NCI-H2171 treated with DMSO at 0.1 percent for 48 hours (cell line): ENCODE results near the gene SEMA3B.

Source experiments
- DNase-seq: peaks from one replicate; lab custom pipeline; 2025; lab: John Stamatoyannopoulos, UW

Gene SEMA3B

DNA sequence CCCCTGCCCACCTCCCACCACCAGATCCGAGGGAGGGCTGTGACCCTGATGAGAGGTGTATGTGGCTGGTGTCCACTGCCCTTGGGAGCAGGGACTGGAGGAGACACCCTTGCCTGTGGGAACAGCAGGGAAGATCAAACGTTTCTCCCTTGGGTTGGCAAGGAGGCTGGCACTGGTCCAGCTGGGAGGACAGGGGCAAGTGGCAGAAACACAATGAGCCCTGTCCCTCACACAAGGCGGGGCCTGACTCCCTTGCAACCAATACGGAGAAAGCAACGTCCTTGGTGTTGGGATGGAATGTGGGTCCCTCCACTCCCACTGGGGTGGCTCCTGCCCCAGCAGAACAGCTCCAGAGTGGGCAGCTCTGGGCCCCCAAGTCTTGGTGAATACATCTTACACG, 48.4 kb downstream of the SEMA3B start:
- no peak for DNase-seq

DNA sequence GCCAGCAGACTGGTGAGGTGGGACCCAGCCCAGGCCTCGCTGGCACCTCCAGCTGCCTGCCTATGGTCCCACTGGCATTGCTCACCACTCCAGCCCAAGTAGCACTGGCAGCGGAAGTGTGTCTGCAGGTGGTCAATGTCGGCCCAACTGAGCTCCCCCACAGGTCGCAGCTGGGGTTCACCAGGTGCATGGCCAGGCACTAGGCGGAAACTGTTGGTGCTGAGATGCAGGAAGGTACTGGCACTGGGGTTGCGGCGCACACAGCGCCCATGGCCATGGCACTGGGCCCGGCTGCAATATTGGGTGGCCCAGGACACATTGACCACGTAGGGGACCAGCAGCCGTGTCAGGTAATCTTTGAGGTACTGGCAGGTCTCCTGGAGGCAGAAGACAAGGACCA, 49.2 kb downstream of the SEMA3B start:
- no peak for DNase-seq

DNA sequence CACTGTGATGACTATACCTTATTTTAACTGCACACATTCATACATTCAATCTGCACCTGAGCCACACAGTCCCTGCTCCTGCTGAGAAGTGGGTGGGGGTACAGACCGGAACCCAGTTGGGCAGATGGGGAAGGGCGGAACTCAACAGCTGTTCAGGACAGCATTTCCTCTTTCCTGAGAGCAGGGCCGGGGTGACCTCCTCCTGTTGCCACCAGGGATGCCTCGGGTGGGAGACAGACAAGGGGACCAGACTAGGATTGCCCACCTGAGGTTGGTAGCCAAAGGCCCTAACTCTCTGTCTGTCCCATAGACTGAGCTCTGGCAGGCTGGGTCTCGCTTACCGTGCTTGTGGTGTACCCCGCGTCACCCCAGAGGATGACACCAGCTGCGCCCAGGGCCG, 49.7 kb downstream of the SEMA3B start:
- no peak for DNase-seq

DNA sequence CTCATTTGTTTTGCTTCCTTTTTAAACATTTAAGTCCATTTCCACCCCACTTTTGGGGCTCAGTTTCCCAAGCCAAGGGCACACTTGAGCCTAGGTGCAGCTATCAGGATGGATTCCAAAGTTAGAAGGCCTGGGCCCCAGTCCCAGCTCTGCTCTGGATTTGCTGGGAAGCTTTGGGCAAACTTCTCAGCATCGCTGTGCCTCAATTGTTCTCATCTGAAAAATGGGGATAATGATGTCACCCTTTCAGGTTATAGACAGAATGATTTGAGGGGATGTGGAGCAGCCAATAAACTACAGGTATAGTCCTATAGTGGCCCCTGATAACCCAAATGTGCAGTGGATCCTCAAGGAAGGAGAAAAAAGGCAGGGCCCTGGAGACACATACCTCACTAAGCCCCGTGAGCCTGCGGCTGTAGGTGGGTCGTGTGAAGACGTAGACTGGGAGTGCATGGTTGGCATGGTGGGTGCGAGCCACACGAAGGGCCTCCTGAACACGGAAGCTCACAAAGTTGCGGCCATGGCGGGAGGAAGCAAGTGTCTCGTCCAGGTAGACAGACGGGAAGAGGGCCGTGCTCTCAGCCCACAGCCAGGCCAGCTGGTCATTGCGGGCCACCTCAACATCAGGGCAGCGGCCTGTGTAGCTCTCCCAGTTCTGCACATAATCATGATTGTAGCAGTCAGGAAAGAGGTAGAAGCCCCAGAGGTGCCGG, 50.4 kb downstream of the SEMA3B start:
- DNase-seq = no peak

DNA sequence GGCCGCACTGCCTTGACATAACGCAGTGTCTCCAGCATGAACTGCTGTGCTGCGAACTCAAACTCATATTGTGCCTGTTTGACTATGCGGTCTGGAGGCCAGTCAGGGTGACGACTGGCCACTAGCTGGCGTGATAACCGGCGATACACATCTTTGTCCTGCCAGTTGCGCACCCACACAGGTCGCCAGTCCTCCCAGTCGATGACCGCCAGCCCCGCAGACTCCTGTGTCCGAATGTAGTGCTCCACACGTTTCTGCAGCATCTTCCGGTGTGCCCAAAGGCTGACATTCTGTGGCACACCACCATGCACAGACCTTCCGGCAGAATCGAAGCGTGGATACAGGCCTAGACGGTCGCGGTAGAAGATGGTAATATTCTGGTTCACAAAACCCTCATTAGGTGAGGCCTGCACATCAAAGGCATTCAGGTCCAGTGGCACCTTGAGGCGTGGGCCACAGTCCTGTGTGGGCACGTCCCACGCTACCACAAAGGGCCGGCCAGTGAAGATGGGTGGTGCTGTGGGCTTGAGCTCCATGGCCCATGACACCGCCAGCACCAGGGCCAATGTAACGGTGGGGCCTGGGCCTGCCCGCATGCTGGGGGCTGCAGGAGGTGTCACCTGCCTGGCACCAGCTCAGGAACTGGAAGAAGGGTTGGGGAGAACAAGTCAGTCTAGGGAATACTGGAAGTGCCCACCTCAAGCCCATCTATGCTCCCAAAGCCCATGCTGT, 51.1 kb downstream of the SEMA3B start:
- no peak for DNase-seq

DNA sequence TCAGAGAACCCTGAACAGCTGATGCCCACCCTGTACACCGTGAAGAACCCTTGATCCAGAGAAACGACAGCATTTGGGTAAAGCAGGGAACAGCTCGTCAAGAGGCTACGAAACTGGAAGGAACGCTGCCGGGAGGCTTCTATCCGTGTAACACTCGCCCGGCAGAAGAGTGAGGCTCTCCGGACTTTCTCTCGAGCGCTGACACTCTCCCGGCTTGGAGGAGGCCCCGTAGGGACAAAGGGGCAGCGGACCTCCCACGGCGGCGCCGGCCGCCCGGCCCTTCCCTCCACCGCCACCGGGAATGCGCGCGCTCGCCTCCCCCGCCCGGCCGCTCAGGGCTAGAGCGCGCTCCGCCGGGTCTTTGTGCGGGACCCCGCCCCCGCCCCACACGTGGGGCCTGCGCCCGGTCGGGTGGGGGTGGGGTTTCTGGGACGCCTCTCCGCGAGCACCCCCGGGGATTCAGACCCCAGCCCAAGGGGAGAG, 51.9 kb downstream of the SEMA3B start:
- peak; percentile 42 for DNase-seq

DNA sequence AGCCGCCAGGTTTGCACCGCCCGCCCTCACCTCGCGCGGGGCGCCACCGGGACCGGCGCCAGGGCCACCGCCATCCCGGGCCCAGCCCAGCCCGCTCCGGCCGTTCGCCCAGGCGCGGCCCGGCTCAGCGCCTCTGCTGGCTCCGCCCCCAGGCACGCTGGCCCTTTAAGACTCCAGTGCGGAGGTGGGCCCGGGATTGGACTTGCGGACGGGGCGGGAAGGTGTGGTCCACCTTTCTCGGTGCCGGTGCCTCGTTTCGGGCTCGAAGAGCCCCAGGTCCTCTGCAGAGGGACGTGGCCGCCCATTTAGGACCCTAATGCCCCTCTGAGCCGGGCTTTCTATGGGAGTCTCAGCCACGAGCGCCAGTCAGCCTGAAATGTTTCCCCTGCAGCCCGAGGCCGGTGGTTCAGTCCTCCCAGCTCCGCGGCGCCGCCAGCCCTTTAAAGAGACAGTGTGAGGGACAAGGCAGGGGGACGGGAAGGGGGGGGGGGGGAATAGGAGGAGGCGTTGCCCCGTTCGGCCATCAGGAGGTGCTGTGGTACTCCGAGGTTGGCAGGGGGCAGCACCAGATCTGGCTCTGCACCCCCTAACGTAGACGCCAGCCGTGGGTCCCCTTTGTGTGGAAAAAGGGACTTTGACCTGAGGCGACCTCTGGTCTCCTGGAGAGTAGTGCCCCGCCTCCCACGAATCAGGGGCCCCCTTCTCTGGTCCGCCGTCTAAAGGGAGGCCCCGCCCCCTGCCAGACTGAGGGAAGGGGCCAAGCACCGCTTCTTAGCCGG, 52.6 kb downstream of the SEMA3B start:
- DNase-seq = peak; percentile 78

DNA sequence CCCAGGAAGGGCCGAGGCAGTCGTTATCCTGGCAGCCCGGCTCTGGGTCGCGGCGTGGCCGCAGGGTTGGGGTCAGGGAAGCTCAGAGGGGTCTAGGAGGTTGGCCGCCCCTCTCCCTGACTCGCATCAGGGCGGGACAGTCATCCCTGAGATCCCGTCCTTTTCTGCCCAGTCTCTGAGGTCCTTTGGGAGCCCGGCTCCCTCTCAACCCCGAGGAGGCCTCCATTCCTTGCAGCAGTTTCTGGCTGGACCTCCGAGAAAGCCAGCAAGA, 53.1 kb downstream of the SEMA3B start:
- DNase-seq = no peak

DNA sequence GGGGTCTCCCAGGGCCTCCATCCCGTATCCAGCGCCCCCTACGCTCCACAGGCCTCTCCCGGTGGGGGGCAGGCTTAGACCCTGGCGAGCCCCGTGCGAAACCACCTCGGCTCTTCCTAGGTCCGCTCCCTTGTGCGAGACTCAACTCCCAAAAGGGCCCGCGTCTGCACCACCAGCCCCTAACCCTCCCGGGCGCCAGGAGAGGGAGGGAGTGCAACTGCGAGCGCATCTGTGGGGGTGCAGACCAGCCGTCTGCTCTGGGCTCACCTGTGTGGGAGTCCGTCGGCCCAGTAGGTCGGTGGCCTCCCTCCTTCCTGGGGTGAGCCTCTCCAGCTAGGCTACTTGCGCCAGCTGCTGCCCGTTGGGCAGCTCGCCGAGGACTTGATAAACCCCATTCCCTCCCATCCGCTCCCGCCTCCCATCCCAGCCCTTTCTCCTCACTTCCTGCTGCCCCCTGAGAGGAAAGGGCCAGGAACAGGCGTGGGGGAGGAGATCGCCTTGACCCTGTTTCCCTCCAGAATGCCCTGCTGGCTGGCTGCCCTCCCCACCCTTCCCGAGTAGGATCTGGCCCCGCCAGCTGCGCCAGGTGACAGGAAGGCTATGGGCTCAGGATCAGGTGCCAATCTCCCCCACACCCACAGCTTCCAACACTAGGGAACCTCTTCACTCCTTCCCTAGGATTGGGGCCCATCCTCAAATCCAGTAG, 53.6 kb downstream of the SEMA3B start, which contains the start of gene HYAL2:
TSS of gene HYAL2 (minus strand) at position 360 of the 706 bp plus-strand sequence. CDS start 2,256 bp downstream, outside the sequence.
- DNase-seq = no peak

DNA sequence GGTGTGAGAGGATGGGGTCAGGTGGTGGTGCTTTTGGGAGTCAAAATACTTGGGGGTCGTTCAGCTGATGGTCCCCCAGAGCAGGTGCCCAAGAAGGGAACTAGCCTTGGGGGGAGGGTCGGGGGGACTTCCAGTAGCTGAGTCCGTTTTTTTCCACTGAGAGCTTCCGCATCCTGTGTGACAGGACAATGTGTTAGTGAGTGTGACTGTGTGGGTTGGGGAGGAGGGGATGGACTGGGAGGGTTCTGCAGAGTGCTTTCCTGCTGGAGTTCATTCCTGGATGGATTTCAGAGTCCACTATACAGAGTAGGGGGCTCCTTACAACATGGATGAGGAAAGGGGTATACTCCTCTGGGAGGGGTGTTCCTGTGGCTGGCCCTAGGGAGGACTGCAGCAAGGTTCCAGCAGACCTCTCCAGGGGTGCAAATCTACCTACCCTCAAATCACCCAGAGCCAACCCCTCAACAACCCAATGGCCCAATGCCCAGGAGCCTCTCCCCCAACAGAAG, 54.2 kb downstream of the SEMA3B start:
- DNase-seq = no peak

DNA sequence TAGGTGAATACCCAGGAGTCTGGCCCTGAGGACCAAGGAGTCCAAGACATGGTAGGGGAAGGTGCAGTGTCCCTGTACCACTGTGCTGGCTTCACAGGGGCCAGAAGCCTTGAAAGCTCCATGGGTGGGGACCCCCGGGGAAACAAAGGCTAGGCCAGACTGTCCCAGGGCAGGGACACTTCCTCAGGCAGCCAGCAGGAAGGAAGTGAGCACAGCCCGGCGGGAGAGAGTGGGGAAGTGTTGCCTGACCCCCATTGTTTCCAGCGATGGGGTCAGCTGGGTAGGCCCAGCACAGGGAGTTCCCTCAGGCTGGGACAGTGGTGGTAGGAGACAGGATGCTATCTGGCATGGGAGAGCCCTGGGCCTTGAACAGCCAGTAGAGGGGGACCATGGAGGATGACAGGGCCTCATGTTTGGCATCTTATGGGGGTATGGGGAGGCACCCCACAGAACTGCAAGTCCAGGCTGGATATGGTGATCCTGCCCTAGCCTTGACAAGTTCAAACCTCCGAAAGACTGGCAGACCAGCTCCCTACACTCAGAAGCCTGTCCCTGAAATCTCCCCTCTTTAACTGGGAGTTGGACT, 54.8 kb downstream of the SEMA3B start:
- DNase-seq = no peak

DNA sequence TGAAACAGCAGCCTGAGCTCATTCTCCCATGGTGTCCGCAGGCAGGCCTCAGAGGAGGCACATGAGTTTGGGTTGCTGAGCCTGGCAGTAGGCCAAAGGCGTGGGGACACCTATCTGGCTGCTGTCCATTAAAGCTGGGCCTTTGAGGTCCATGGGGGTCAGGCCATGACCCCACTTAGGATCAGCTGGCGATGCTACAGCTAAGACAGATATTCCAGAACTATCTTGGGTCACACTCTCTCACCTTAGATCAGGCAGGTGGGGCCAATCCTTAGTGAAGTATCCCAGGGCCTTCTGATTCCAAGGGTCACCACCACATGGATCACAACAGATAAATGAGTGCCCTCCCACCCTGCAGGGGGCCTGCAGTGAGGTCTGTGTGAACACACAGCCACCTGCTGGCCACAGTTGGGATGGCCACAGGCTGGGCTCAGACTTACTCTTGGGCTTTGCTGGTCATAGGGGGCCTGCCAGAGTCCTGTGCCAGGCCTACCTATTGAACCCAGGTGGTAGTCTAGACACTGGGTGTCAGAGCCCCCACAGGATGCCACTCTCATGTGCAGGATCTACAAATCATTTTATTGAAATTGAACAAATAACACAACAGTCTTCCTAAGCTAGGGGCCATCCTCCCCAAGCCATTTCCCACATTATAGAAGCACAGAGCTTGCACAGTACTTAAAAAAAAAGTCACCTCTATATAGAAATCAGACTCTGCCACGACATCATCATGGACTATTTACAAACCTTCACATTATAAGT, 55.6 kb downstream of the SEMA3B start:
- peak; percentile 39 for DNase-seq

DNA sequence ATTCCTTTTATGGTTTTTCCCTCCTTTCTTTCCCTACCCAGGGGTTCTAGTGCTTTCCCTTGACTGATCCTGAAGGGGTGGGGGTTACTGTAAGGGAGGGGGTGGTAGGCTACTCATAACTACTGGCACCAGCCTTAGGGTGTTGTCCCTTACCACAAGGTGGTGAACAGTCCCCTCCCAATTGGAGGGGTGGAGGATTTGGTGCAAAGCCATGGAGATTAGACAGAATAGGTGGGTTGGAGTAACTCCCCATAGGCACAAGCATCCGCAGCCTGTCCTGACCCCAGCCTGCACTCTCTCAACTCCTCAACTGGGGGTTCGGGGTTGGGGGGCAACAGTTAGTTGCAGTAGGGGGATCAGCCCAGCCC, 56.1 kb downstream of the SEMA3B start:
- DNase-seq = no peak

DNA sequence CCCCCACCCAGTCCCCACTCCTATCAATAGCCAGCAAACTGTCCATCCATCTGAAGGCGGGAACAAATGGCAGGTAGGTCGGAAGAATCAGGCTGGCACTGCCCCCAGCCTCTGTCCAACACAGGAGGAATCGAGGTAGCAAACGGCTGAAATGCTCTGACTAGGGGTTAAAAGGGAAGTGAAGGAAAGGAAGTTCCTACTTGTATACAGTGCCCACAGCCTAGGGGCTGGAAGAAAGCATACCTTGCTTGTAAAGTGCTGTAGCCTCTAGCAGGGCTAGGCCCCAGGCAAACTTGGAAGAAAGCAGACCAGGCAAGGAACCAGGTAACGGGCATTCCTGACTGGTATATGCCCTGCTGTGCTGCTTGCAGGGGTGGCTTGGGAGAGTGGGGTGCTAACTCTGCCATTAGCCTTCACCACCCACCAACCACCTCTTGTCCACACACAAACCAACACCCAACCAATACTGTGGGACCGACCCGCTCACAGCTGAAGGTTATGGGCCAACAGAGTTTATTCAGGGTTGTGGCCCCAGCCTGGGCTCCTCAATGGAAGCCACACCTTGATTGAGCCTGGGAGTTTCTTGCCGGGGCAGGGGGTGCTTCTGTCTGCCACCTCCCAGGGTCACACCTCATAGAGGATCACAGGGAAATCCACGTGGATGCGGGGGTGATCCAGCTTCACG, 56.7 kb downstream of the SEMA3B start:
- DNase-seq = no peak

DNA sequence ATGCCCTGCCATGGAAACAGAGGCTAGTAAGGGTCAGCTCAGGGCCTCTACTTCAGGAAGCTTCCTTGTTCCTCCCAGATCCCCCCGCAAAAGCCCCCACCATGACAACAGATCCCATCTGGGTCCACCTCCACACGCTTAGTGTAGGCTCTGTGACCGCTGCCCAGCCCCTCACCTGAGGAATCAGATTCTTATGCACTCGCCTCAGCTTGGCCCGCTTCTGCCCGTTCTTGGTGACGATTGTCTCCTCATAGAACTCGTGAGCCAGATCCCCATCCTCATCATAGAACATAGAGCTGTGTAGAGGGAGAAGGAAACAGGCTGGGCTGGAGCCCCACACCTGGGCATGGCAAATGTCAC, 57.2 kb downstream of the SEMA3B start:
- DNase-seq = no peak

DNA sequence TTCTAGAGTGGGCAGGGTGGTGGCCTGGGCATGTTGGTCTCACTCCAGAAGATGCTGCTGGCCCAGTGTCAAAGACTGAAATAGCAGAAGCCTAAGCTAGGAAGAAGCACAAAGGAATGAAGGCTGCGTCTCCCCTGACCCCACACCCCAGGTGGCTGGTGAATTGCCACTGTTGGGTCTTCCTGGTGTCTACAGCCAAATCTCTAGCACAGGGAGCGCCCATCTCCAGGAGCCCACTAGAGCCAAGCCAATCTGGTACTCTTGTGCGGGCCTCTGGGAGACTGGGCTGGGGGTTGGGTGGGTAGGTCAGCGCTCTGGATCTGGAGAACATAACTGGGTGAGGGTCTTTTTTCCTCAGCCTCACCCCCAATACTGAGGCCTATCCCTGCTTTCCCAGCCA, 58.2 kb downstream of the SEMA3B start:
- no peak for DNase-seq
